K562 (cell line): ENCODE results near the gene ZSWIM8. TPM values are rescaled to one million over a fixed set of nuclear protein-coding genes. Genes with fewer than 3 reads are reported as not detected.
A peak's percentile ranks its signal among the peaks of the same experiment; 100 is the strongest.

Source experiments
- CSDE1 ChIP-seq, 2 experiments: fragments of 450-650 bp; IDR thresholded peaks; 2 replicates each; pipeline ENCODE4 v1.6.1; 2016; ENCODE audit warnings: mild to moderate bottlenecking in 1 of 2
- DNMT1 ChIP-seq: fragments of 450-650 bp; IDR thresholded peaks from 2 replicates; pipeline ENCODE4 v1.6.1; 2016; ENCODE audit warnings: antibody characterized with exemption, mild to moderate bottlenecking
- FIP1L1 ChIP-seq: fragments of 200-400 bp; formaldehyde crosslinking; IDR thresholded peaks from 2 replicates; pipeline ENCODE4 v1.6.1; 2018; ENCODE audit warnings: mild to moderate bottlenecking, low read depth, low read length; ENCODE audit not compliant: poor library complexity, severe bottlenecking
- GABPA ChIP-seq: fragments of 200-800 bp; sonication (Bioruptor generic); conservative IDR thresholded peaks from 2 replicates; pipeline ENCODE4 v1.6.1; 2016; ENCODE audit warnings: low read depth, missing genetic modification characterization, missing compliant biosample characterization
- HNRNPK ChIP-seq: fragments of 200-400 bp; formaldehyde crosslinking; IDR thresholded peaks from one replicate; pipeline ENCODE4 v1.6.1; 2018; ENCODE audit warnings: mild to moderate bottlenecking, low read depth, low read length; ENCODE audit not compliant: poor library complexity, severe bottlenecking
- KAT2B ChIP-seq: IDR thresholded peaks from one replicate; pipeline ENCODE4 v1.6.1; 2012; ENCODE audit warnings: low read depth, mild to moderate bottlenecking, control low read depth, inconsistent platforms, low read length, moderate library complexity
- KLF13 ChIP-seq: fragments of 450-650 bp; IDR thresholded peaks from 2 replicates; pipeline ENCODE4 v1.6.1; 2016; ENCODE audit warnings: missing genetic modification characterization, low read depth, mild to moderate bottlenecking, missing compliant biosample characterization, moderate library complexity, borderline replicate concordance
- MLLT1 ChIP-seq, 2 experiments: fragments of 450-650 bp; IDR thresholded peaks; 2 replicates each; pipeline ENCODE4 v1.6.1; 2016
- PCBP2 ChIP-seq: fragments of 200-400 bp; formaldehyde crosslinking; IDR thresholded peaks from 2 replicates; pipeline ENCODE4 v1.6.1; 2018; ENCODE audit warnings: low read length, low read depth, mild to moderate bottlenecking, moderate library complexity; ENCODE audit not compliant: poor library complexity, severe bottlenecking
- POLR2B ChIP-seq: fragments of 450-650 bp; IDR thresholded peaks from 2 replicates; pipeline ENCODE4 v1.6.1; 2018; ENCODE audit warnings: low read depth; ENCODE audit not compliant: partially characterized antibody
- SIN3B ChIP-seq: fragments of 450-650 bp; IDR thresholded peaks from 2 replicates; pipeline ENCODE4 v1.6.1; 2017; ENCODE audit warnings: low read depth, mild to moderate bottlenecking, moderate library complexity
- SIRT6 ChIP-seq: IDR thresholded peaks from one replicate; pipeline ENCODE4 v1.6.1; 2012; ENCODE audit warnings: low read depth, mild to moderate bottlenecking, control low read depth, inconsistent platforms, low read length, moderate library complexity
- SPI1 ChIP-seq: IDR thresholded peaks from 2 replicates; pipeline ENCODE4 v1.6.1; 2011; ENCODE audit warnings: low read depth, low read length, control low read depth, borderline replicate concordance
- TAL1 ChIP-seq: fragments of 450-650 bp; IDR thresholded peaks from 2 replicates; pipeline ENCODE4 v1.6.1; 2016; ENCODE audit warnings: mild to moderate bottlenecking
- TCFL5 ChIP-seq: fragments of 250-450 bp; sonication (Bioruptor Pico); conservative IDR thresholded peaks from 2 replicates; pipeline ENCODE4 v1.6.1; 2021; ENCODE audit warnings: mild to moderate bottlenecking, moderate library complexity, matching md5 sums
- TGIF2 ChIP-seq: sonication (generic); formaldehyde crosslinking; IDR thresholded peaks from 2 replicates; pipeline ENCODE4 v1.8.1; 2022; ENCODE audit warnings: mild to moderate bottlenecking, missing genetic modification reagents, moderate library complexity
- THRAP3 ChIP-seq: fragments of 450-650 bp; IDR thresholded peaks from 2 replicates; pipeline ENCODE4 v1.6.1; 2016; ENCODE audit warnings: mild to moderate bottlenecking, inconsistent platforms, borderline replicate concordance
- ZNF41 ChIP-seq: fragments of 250-450 bp; sonication (Bioruptor Pico); conservative IDR thresholded peaks from 2 replicates; pipeline ENCODE4 v1.4.0; 2020; ENCODE audit warnings: mild to moderate bottlenecking
- ZNF584 ChIP-seq: fragments of 200-800 bp; sonication (Bioruptor generic); IDR thresholded peaks from 2 replicates; pipeline ENCODE4 v1.6.1; 2016; ENCODE audit warnings: low read depth, mild to moderate bottlenecking, missing genetic modification characterization, missing compliant biosample characterization
- ZNF589 ChIP-seq: fragments of 200-800 bp; sonication (Bioruptor generic); IDR thresholded peaks from 2 replicates; pipeline ENCODE4 v1.6.1; 2016; ENCODE audit warnings: low read depth, missing genetic modification characterization, missing compliant biosample characterization
- polyA plus RNA-seq, 8 experiments: library from polyadenylated mRNA; depleted of rRNA in 4 of 8; stranded (reverse) in 5 of 8; unstranded in 3 of 8; fragments of >200 nt; fragmentation: Nextera tagmentation in 2 of 8; fragmentation: Illumina TruSeq in 1 of 8; extraction: Ambion mirVana in 2 of 8; extraction: Trizol in 1 of 8; gene quantifications; 2 replicates each; pipeline versions ENCODE4 v1.2.1 to v1.2.3, GENCODE V29; 2011 to 2014; ENCODE audit warnings: inconsistent platforms in 1 of 8, missing spikeins in 1 of 8
- total RNA-seq, 7 experiments: library from RNA; depleted of rRNA in 6 of 7; stranded (reverse); fragments of >200 nt in 6 of 7; fragmentation: Illumina TruSeq in 2 of 7; extraction: Trizol in 2 of 7; gene quantifications; 2 replicates each; pipeline versions ENCODE4 v1.2.1 to v1.2.3, GENCODE V29; 2011 to 2021; ENCODE audit warnings: low replicate concordance in 1 of 7
- TF ChIP-seq, protein P1 (sequence below): sonication (generic); formaldehyde crosslinking; IDR thresholded peaks from 2 replicates; pipeline ENCODE4 v1.5.0; 2020; ENCODE audit warnings: missing genetic modification reagents
- TF ChIP-seq, protein P2 (sequence below): fragments of 250-450 bp; sonication (Bioruptor Pico); IDR thresholded peaks from 2 replicates; pipeline ENCODE4 v1.4.0; 2020; ENCODE audit warnings: borderline replicate concordance

The ZSWIM8 gene
- total and polyA plus RNA-seq, 9 of the 15 experiments (the other 6 are each of a cell fraction or from before 2014, with no cell fraction given), result 5.6 to 47.8 (median 26.7) TPM

- TF ChIP-seq ZNF589, result no peak
- no peak for TF ChIP-seq ZNF41
- TF ChIP-seq POLR2B, result no peak
- no peak for TF ChIP-seq KLF13 (tag)
- no peak for TF ChIP-seq GABPA (tag)
- TF ChIP-seq, protein P1, sequence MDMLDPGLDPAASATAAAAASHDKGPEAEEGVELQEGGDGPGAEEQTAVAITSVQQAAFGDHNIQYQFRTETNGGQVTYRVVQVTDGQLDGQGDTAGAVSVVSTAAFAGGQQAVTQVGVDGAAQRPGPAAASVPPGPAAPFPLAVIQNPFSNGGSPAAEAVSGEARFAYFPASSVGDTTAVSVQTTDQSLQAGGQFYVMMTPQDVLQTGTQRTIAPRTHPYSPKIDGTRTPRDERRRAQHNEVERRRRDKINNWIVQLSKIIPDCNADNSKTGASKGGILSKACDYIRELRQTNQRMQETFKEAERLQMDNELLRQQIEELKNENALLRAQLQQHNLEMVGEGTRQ (CRISPR knock-in tag), result no peak
- no peak for TF ChIP-seq PCBP2
- no peak for TF ChIP-seq THRAP3
- TF ChIP-seq CSDE1 (IDR thresholded peaks at IDR 0.05), result no peak
- no peak for TF ChIP-seq TAL1
- no peak for TF ChIP-seq TGIF2
- TF ChIP-seq SIN3B, result no peak
- TF ChIP-seq, protein P2, sequence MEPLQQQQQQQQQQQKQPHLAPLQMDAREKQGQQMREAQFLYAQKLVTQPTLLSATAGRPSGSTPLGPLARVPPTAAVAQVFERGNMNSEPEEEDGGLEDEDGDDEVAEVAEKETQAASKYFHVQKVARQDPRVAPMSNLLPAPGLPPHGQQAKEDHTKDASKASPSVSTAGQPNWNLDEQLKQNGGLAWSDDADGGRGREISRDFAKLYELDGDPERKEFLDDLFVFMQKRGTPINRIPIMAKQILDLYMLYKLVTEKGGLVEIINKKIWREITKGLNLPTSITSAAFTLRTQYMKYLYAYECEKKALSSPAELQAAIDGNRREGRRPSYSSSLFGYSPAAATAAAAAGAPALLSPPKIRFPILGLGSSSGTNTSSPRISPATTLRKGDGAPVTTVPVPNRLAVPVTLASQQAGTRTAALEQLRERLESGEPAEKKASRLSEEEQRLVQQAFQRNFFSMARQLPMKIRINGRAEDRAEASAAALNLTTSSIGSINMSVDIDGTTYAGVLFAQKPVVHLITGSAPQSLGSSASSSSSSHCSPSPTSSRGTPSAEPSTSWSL (CRISPR knock-in tag), result no peak
- no peak for TF ChIP-seq SPI1
- no peak for TF ChIP-seq DNMT1
- no peak for TF ChIP-seq HNRNPK
- no peak for TF ChIP-seq KAT2B
- no peak for TF ChIP-seq TCFL5 (CRISPR knock-in tag)
- no peak for TF ChIP-seq FIP1L1
- peak in 1 of 2 experiments; percentile 44; a peak in 1 of 4 replicates for TF ChIP-seq MLLT1 (IDR thresholded peaks at IDR 0.05)
- TF ChIP-seq SIRT6, result no peak
- TF ChIP-seq ZNF584 (CRISPR knock-in tag), result no peak
Observed at GRCh38 chr10:73814896-73815718, 29.7 kb downstream of the ZSWIM8 start (continued).
